ENCODE results near the gene TMCO1.
"Not testable (repeated sequence)": the region's sequence is repeated elsewhere in the genome, so short reads cannot be mapped to it uniquely, and the experiment has no call there.

TMCO1 gene

DNA sequence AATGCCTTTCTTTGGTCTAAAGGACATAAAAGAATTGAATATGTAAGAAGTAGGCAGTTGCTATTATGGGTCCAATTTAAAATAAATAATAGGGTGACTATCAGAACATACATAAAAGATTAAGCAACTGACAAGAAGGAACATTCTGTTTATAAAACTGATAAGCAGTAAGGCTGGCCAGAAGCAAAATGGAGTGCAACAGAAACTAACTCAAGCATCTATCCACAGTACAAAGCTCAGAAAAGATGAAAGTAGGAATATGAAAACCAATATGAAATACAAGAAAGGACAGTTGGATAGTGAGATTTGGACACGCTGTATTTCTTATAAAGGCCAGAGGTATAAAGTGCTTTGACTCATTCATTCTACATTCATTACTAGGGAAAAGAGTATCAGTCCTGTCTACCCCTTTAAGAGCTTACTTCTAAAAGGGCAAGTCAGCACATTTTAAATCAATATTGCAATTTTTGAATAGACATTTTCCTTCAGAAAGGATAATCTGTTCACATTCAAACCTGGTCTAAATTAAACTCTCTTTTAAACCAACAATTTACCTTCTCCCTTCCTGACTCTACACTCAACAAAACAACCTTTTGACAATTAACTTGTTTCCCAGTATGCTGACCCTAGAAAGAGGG is 84.7 kb downstream of the TMCO1 start:
- no peak for FAIRE-seq

DNA sequence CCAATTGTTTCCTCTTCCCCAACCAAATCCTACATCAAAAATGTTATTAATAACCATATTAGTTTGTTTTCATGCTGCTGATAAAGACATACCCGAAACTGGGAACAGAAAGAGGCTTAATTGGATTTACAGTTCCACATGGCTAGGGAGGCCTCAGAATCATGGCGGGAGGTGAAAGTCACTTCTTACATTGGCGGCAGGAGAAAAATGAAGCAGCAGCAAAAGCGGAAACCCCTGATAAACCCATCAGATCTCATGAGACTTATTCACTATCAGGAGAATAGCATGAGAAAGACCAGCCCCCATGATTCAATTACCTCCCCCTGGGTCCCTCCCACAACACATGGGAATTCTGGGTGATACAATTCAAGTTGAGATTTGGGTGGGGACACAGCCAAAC is 87.9 kb downstream of the TMCO1 start:
- not testable (repeated sequence) for FAIRE-seq

DNA sequence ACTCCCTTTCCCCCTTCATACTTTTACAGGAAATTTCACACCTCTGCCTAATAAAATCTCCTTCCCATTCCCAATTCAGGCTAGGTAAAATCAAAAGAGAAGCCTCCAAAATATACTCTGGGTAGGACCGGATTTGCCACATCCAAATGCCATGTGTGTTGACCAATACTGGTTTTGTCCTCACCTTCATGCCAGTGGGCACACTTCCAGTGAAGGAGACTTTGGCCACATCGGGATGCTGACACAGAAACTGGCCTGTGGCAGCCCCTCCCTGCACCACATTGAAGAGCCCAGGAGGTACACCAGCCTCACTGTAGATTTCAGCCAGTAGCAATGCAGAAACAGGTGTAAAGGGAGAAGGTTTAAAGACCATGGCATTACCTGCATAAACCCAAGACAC is 88.4 kb downstream of the TMCO1 start:
- no peak for FAIRE-seq

DNA sequence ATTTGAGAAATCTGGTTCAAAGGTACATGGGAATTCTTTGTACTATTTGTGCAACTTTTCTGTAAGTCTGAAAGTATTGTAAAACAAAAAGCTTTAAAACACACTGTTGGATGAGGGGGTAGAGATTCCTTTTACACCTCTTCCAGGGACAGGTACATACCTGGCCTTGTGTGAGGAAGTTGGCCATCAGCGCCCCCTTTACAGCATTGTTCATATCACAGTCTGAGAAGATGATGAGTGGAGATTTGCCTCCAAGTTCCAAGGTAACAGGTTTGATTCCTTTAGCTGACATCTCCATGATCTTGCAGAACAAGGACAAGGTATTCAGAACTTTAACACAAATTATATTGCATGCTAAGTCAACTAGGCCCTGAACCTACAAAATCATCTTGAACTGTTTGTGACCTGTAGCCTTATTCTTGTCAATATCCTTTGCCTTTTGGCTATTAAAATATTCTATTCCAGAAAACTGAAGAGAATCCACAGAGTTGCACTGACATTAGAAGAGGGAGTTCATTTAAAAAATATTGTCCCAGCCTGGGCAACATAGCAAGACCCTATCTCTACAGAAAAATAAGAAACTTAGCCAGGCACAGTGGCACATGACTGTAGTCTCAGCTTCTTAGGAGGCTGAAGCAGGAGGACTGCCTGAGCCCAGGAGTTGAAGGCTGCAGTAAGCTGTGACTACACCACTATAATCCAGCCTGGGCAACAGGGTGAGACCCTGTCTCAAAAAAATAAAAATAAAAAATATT is 89.2 kb downstream of the TMCO1 start:
- no peak for FAIRE-seq

DNA sequence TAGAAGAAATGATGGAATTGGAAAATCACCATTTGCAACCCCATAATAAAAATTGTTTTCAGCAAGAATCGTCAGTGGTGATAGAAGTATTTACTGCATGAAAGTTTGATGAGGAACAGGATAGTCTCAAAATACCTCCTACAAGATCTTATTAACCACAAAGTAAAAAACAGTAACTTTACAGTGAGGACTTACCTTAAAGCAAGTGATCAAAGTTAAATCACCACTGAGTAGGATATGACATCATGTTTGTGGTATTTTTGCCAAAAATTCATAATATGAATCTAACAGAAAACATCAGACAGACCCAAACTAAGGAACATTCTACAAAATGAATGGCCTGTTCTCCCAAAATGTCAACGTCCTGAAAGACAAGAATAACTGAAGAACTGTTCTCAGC is 90.2 kb downstream of the TMCO1 start:
- no peak for FAIRE-seq
